Stimulated activated CD4-positive, alpha-beta T cell treated with anti-CD3 and anti-CD28 coated beads, TNF-alpha, amount 100 ng/mL, for 48 hours (primary cell): ENCODE data around the gene WWTR1.

Experiments
- DNase-seq, 3 donors: peaks; one replicate each; pipeline ENCODE4 v3.0.0-alpha.2; 2020; ENCODE audit warnings: low read depth in 3 of 3

WWTR1 gene

GRCh38 chr3:149593418-149594160 is 64.2 kb downstream of the WWTR1 start:
- DNase-seq = no peak

- no peak for DNase-seq
Measured at GRCh38 chr3:149592758-149593240, 65.0 kb downstream of the WWTR1 start.

- DNase-seq = no peak
Measured at GRCh38 chr3:149590691-149591441, 67.0 kb downstream of the WWTR1 start.

- DNase-seq = no peak
Measured at GRCh38 chr3:149589332-149589731, 68.5 kb downstream of the WWTR1 start.

GRCh38 chr3:149588909-149589308 is 68.9 kb downstream of the WWTR1 start:
- DNase-seq = no peak

- DNase-seq = no peak
Measured at GRCh38 chr3:149587383-149587782, 70.4 kb downstream of the WWTR1 start.

- no peak for DNase-seq
Measured at GRCh38 chr3:149586871-149587270, 71.0 kb downstream of the WWTR1 start.

- DNase-seq = no peak
Measured at GRCh38 chr3:149585401-149585726, 72.5 kb downstream of the WWTR1 start.

- DNase-seq = no peak
Measured at GRCh38 chr3:149583921-149584635, 73.7 kb downstream of the WWTR1 start.

GRCh38 chr3:149582395-149582794 is 75.4 kb downstream of the WWTR1 start:
- DNase-seq = no peak

- DNase-seq = no peak
Measured at GRCh38 chr3:149581681-149582370, 76.0 kb downstream of the WWTR1 start.

GRCh38 chr3:149581248-149581647 is 76.6 kb downstream of the WWTR1 start:
- no peak for DNase-seq

GRCh38 chr3:149579838-149580542 is 77.8 kb downstream of the WWTR1 start:
- no peak for DNase-seq

GRCh38 chr3:149579161-149579560 is 78.7 kb downstream of the WWTR1 start:
- DNase-seq = no peak

GRCh38 chr3:149577801-149578200 is 80.0 kb downstream of the WWTR1 start:
- DNase-seq = no peak

- DNase-seq = no peak
Measured at GRCh38 chr3:149575961-149576564, 81.8 kb downstream of the WWTR1 start.

GRCh38 chr3:149575213-149575960 is 82.4 kb downstream of the WWTR1 start:
- DNase-seq = no peak

GRCh38 chr3:149572796-149573414 is 84.9 kb downstream of the WWTR1 start:
- no peak for DNase-seq

- no peak for DNase-seq
Measured at GRCh38 chr3:149571381-149571780, 86.4 kb downstream of the WWTR1 start.

GRCh38 chr3:149570016-149570415 is 87.8 kb downstream of the WWTR1 start:
- DNase-seq = no peak
